Jurkat, Clone E6-1 (cell line): Measurements from ENCODE around the gene ADGRD1.

Source experiments
- DNase-seq: peaks from one replicate; pipeline ENCODE4 v3.0.0-alpha.2; 2011; ENCODE audit warnings: low read depth, low spot score
- H3K4me3 ChIP-seq: 2 replicates; pipeline ENCODE4 v1.5.1; 2011; ENCODE audit warnings: mild to moderate bottlenecking, low read length, control low read depth, moderate library complexity

Gene ADGRD1

DNA sequence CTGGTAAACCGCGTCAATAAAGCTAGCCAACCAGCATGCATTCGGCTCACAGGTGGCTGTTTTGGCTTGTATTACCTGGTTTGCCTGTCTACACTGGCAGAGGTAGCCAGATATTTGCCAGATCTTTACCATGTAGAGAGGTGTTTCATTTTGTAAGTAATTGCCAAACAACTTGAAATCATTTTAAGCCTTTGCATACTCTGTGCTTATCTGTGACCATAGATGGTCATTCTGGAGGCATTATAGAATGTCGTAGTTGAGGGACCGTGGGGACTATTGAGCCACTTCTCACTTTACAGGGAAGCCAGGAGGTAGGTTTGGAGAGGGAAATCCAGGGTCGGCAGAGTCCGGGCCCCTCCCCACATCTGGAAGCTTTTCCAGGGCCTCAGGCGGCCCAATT, 5.9 kb downstream of the ADGRD1 start:
- DNase-seq = no peak
- H3K4me3 ChIP-seq = no peak overlapping the region

DNA sequence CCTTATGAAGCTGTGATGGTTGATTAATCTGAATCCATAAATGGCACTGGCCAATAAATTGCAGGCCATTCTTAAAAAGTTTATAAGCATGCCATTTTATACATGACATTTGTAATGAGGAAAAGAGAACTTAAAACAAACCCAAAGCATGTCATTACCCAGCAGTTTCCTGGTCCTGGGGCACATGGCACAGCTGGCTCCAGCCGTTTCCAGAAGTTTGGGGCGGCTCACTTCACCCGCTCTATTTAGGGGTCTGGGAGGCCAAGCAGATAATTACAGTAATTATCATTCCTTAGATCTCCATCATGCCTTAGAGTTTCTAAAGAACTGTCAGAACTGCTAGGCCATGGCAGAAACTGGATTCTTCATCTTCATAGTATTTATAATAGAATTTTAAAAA, 6.4 kb downstream of the ADGRD1 start:
- no peak for DNase-seq
- no peak overlapping the region for H3K4me3 ChIP-seq

GRCh38 chr12:130960787-130961186, 7.1 kb downstream of the ADGRD1 start:
- H3K4me3 ChIP-seq = no peak overlapping the region
- DNase-seq = no peak

- H3K4me3 ChIP-seq = no peak overlapping the region
- no peak for DNase-seq
Observed at GRCh38 chr12:130961921-130962451, 8.3 kb downstream of the ADGRD1 start.

DNA sequence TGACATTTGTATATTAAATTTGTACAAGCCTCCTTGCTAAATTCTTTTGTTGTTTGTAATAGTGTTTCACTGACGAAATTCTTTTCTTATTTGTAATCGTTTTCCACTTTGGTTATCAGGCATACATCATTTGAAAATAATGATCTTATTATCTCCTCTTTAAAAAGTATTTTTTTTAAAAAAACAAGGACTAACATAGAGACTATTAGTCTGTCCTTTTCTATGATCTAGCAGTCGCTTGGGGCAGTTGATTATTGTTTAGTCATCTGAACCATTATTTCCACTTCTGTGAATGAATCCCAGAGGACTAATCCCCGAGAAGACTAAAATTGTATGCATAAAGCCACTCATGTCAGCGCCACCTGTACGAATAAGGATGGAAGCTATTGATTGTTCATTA, 11.5 kb downstream of the ADGRD1 start:
- H3K4me3 ChIP-seq = no peak overlapping the region
- DNase-seq = no peak

- DNase-seq = no peak
- no peak overlapping the region for H3K4me3 ChIP-seq
Observed at GRCh38 chr12:130965668-130966067, 12.0 kb downstream of the ADGRD1 start.

- H3K4me3 ChIP-seq = no peak overlapping the region
Observed at GRCh38 chr12:130966443-130967030, 12.8 kb downstream of the ADGRD1 start.

DNA sequence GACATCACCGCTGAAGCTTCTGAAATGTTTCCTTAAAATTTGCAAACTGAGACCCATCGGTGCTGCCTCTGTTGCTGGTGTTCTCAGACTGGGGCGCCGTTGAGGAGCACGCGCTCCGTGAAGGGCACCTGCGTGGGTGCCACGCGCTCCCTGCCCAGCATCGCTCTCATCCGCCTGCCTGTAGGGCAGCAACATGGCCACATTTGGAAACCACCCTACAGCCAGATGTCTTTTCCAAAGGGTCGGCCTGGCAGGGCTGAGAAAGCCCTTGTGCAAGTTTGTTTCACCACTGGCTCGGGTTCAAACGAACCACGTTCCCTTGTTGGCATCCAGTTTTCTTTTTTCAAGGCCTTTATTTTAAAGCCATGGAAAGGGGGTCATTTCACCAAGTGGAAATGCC, 13.9 kb downstream of the ADGRD1 start:
- no peak for DNase-seq
- H3K4me3 ChIP-seq = no peak overlapping the region

More at GRCh38 chr12:130966443-130967030, 12.8 kb downstream of the ADGRD1 start:
- DNase-seq = no peak

DNA sequence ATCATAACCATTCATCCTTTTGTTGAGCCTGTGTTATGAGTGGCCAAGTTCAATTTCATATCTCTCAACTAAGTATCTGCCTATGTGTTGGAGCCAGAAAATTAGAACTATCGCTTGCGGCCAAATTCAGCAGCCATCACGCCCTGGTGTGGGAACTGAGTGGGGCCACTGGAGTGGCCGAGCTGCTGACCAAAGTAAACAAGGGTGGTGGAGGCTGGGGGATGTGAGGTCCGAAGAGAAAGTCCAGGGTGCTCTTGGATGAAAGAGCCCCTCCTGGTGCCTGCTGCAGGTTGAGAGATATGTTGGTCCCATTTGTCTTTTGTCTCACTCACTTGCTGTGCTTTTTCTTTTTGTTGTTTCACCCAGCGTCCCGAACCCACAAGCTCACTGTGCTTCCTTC, 14.9 kb downstream of the ADGRD1 start:
- no peak for DNase-seq

GRCh38 chr12:130969223-130969622, 15.5 kb downstream of the ADGRD1 start:
- no peak overlapping the region for H3K4me3 ChIP-seq
- no peak for DNase-seq

More for the DNA sequence above, 14.9 kb downstream of the ADGRD1 start:
- no peak overlapping the region for H3K4me3 ChIP-seq

DNA sequence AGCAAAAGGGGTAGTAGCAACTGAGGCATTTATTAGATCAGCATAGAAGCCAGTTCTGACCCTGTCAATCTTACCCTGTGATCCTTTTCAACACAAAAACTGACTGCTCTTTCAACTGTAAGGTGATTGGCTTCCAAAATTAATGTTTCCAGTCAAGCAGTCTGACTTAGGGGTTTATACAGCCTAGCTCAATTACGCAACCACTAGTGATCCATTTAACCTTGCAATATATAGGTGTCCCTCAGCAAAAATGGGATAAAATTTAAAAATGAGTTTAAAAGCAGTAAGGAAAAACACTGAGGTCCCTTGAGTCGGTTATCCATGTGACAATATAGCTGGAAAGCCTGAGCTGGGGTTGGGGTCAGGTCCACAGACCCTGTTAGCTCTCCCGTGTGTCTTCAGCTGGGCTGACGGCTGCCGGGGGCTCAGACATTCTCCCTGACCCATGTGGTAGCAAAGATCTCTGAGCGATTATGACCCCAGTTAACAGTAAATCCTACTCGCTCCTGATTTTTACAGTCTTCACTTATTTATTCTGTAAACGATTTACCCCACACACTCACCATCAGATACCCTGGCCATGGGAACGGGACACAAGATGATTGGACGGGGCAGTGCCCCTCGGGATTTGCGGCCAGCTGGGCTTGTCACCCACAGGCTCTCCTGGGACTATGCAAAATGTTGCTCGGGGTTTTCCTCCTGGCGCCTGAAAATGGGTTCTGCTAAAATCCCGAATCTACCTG, 16.6 kb downstream of the ADGRD1 start:
- DNase-seq = no peak

DNA sequence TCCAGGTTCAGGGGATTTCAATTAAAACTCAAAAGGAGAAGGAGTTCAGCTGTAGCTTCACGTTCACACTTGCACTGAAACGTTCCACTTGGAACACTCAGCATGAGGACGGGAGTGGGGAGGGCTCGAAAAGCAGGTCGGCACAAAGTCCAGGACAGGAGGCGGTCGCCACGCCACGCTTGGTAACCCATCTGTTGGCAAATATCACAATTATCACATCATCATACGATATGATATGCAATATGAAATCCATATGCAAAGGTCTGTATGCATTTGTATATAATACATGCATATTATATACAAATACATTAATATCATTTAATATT, 17.2 kb downstream of the ADGRD1 start:
- DNase-seq = no peak
- no peak overlapping the region for H3K4me3 ChIP-seq

More for the DNA sequence above, 16.6 kb downstream of the ADGRD1 start:
- no peak overlapping the region for H3K4me3 ChIP-seq

- H3K4me3 ChIP-seq = no peak overlapping the region
- DNase-seq = no peak
Observed at GRCh38 chr12:130971925-130972585, 18.3 kb downstream of the ADGRD1 start.

DNA sequence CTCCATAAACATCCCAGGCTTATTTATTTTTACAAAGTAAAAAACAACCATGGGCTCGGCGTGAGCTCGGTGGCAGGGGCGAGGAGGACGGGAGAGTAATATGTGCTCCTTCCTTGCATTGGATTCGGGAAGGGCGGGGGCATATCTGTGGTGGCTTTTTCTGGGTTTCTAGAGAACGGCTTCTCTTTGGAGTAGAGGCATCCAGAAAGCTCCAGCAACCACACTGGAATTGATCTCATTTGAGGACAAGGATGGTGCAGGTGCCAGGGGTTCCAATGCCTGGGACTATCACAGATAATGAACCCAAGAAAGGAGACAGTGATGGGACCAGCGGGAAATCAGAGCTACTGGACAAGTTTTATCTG, 18.9 kb downstream of the ADGRD1 start:
- no peak overlapping the region for H3K4me3 ChIP-seq
- DNase-seq = no peak

DNA sequence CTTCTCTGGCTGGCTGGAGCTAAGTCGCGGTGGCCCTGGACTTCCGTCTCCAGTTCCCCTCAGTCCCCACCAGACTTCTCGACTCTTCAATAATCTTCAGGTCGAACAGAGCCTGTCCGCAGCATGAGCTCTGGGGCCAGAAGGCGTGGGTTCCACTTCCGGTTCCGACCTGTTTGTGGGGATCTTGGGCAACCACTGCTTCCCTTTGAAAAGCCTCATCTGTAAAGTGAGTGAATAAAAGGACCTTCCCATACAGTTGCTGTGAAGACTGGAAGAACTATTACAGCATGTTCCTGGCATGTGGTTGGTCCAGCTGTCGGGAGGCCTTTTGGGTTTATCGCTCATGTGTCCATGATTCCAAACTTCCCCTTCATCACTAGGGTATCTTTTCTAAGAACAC, 19.4 kb downstream of the ADGRD1 start:
- no peak overlapping the region for H3K4me3 ChIP-seq
- no peak for DNase-seq

- no peak for DNase-seq
- no peak overlapping the region for H3K4me3 ChIP-seq
Observed at GRCh38 chr12:130973906-130974305, 20.2 kb downstream of the ADGRD1 start.

- DNase-seq = no peak
- H3K4me3 ChIP-seq = no peak overlapping the region
Observed at GRCh38 chr12:130975116-130975515, 21.4 kb downstream of the ADGRD1 start.

- H3K4me3 ChIP-seq = no peak overlapping the region
- DNase-seq = no peak
Observed at GRCh38 chr12:130976171-130976720, 22.5 kb downstream of the ADGRD1 start.

GRCh38 chr12:130977046-130977742, 23.5 kb downstream of the ADGRD1 start:
- no peak overlapping the region for H3K4me3 ChIP-seq
- DNase-seq = no peak

DNA sequence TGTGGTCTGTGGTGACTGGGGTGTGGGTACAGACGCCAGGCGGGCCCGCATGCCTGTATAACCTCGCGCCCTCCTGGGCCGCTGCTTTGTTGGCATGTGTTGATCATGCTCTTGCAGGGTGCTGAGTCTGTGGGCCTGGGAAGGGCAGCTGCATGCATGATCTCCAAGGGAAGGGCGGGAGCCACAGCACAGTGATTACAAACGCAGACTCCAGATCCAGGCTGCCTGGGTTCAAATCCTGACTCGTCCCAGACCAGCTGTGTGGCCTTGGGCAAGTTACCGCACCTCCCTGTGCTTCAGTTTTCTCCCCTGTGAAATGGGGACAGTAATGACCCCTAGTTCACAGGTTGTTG, 24.0 kb downstream of the ADGRD1 start:
- DNase-seq = no peak

More for the DNA sequence above, 24.0 kb downstream of the ADGRD1 start:
- H3K4me3 ChIP-seq = no peak overlapping the region
